HUES6 (cell line): ENCODE measurements around the gene PDE4D.

Experiments used
- H3K27ac ChIP-seq: 2 replicates; pipeline ENCODE4 v1.7.0; 2013; ENCODE audit warnings: low read depth, mild to moderate bottlenecking, low read length, inconsistent platforms
- H3K27me3 ChIP-seq: 2 replicates; pipeline ENCODE4 v1.6.1; 2013; ENCODE audit warnings: low read length; ENCODE audit not compliant: control insufficient read depth, insufficient read depth
- H3K36me3 ChIP-seq: 2 replicates; pipeline ENCODE4 v1.6.1; 2013; ENCODE audit warnings: low read length; ENCODE audit not compliant: control insufficient read depth, insufficient read depth
- H3K4me1 ChIP-seq: 2 replicates; pipeline ENCODE4 v1.6.1; 2013; ENCODE audit warnings: low read length; ENCODE audit not compliant: control insufficient read depth, insufficient read depth
- H3K4me3 ChIP-seq: 2 replicates; pipeline ENCODE4 v1.5.1; 2013; ENCODE audit warnings: low read depth, low read length
- H3K9ac ChIP-seq: one replicate; pipeline ENCODE4 v1.6.1; 2013; ENCODE audit warnings: mild to moderate bottlenecking, low read length
- H3K9me3 ChIP-seq: 2 replicates; pipeline ENCODE4 v1.6.1; 2013; ENCODE audit warnings: low read depth, low read length; ENCODE audit not compliant: control insufficient read depth, insufficient read depth

The PDE4D gene

GRCh38 chr5:59840200-59840601 lies 53.3 kb downstream of the PDE4D start:
- peaks cover 6% of the 10 kb centered on the region; the same call in 1 of the 2 replicates for H3K4me1 ChIP-seq
- H3K36me3 ChIP-seq: no peaks in the 10 kb centered on the region
- H3K4me3 ChIP-seq: no peak overlapping the region
- H3K27me3 ChIP-seq: no peaks in the 10 kb centered on the region
- no peak overlapping the region for H3K9ac ChIP-seq
- H3K9me3 ChIP-seq: no peaks in the 10 kb centered on the region
- no peak overlapping the region for H3K27ac ChIP-seq

GRCh38 chr5:59838989-59839388 lies 54.5 kb downstream of the PDE4D start:
- no peaks in the 10 kb centered on the region for H3K9me3 ChIP-seq
- no peaks in the 10 kb centered on the region for H3K27me3 ChIP-seq
- H3K4me3 ChIP-seq: no peak overlapping the region
- H3K9ac ChIP-seq: no peak overlapping the region
- H3K4me1 ChIP-seq: peaks cover 6% of the 10 kb centered on the region; the same call in 1 of the 2 replicates
- no peaks in the 10 kb centered on the region for H3K36me3 ChIP-seq
- H3K27ac ChIP-seq: no peak overlapping the region

- no peaks in the 10 kb centered on the region for H3K9me3 ChIP-seq
- H3K36me3 ChIP-seq: no peaks in the 10 kb centered on the region
- H3K4me1 ChIP-seq: peaks cover 6% of the 10 kb centered on the region; the same call in 1 of the 2 replicates
- no peak overlapping the region for H3K4me3 ChIP-seq
- H3K27ac ChIP-seq: no peak overlapping the region
- H3K27me3 ChIP-seq: no peaks in the 10 kb centered on the region
- no peak overlapping the region for H3K9ac ChIP-seq
These were observed 55.5 kb downstream of the PDE4D start for GRCh38 chr5:59838067-59838466.

- Histone ChIP-seq H3K27me3 (no peaks in the 10 kb centered on the region), H3K9ac (no peak overlapping the region), H3K27ac (no peak overlapping the region), H3K4me1 (peaks cover 6% of the 10 kb centered on the region; the same call in 1 of the 2 replicates), H3K36me3 (no peaks in the 10 kb centered on the region), H3K9me3 (no peaks in the 10 kb centered on the region), H3K4me3 (no peak overlapping the region)
These were observed 56.5 kb downstream of the PDE4D start for GRCh38 chr5:59837071-59837470.

GRCh38 chr5:59835800-59836199 lies 57.7 kb downstream of the PDE4D start:
- H3K9me3 ChIP-seq: no peaks in the 10 kb centered on the region
- H3K27ac ChIP-seq: no peak overlapping the region
- no peak overlapping the region for H3K9ac ChIP-seq
- no peaks in the 10 kb centered on the region for H3K36me3 ChIP-seq
- peaks cover 9% of the 10 kb centered on the region; the same call in 1 of the 2 replicates for H3K4me1 ChIP-seq
- no peaks in the 10 kb centered on the region for H3K27me3 ChIP-seq
- H3K4me3 ChIP-seq: no peak overlapping the region

GRCh38 chr5:59833448-59833847 lies 60.1 kb downstream of the PDE4D start:
- Histone ChIP-seq H3K4me3 (no peak overlapping the region), H3K27ac (no peak overlapping the region), H3K27me3 (no peaks in the 10 kb centered on the region), H3K9me3 (no peaks in the 10 kb centered on the region), H3K4me1 (0 out of 2 replicates have a peak, but pooled peaks cover 7% of the 10 kb centered on the region), H3K9ac (no peak overlapping the region), H3K36me3 (no peaks in the 10 kb centered on the region)

GRCh38 chr5:59832577-59833301 lies 60.8 kb downstream of the PDE4D start:
- H3K36me3 ChIP-seq: no peaks in the 10 kb centered on the region
- 0 out of 2 replicates have a peak, but pooled peaks cover 7% of the 10 kb centered on the region for H3K4me1 ChIP-seq
- H3K9ac ChIP-seq: no peak overlapping the region
- H3K9me3 ChIP-seq: no peaks in the 10 kb centered on the region
- no peak overlapping the region for H3K4me3 ChIP-seq
- no peaks in the 10 kb centered on the region for H3K27me3 ChIP-seq
- H3K27ac ChIP-seq: no peak overlapping the region

- Histone ChIP-seq H3K27ac (no peak overlapping the region), H3K36me3 (no peaks in the 10 kb centered on the region), H3K27me3 (no peaks in the 10 kb centered on the region), H3K9ac (no peak overlapping the region), H3K4me1 (0 out of 2 replicates have a peak, but pooled peaks cover 7% of the 10 kb centered on the region), H3K9me3 (no peaks in the 10 kb centered on the region), H3K4me3 (no peak overlapping the region)
These were observed 62.1 kb downstream of the PDE4D start for GRCh38 chr5:59831326-59832010.

- 0 out of 2 replicates have a peak, but pooled peaks cover 7% of the 10 kb centered on the region for H3K4me1 ChIP-seq
- H3K9me3 ChIP-seq: no peaks in the 10 kb centered on the region
- H3K27ac ChIP-seq: no peak overlapping the region
- H3K27me3 ChIP-seq: no peaks in the 10 kb centered on the region
- H3K9ac ChIP-seq: no peak overlapping the region
- H3K36me3 ChIP-seq: no peaks in the 10 kb centered on the region
- H3K4me3 ChIP-seq: no peak overlapping the region
These were observed 62.9 kb downstream of the PDE4D start for GRCh38 chr5:59830536-59831200.

GRCh38 chr5:59829922-59830321 lies 63.6 kb downstream of the PDE4D start:
- H3K9me3 ChIP-seq: no peaks in the 10 kb centered on the region
- 0 out of 2 replicates have a peak, but pooled peaks cover 7% of the 10 kb centered on the region for H3K4me1 ChIP-seq
- H3K36me3 ChIP-seq: no peaks in the 10 kb centered on the region
- no peak overlapping the region for H3K27ac ChIP-seq
- H3K9ac ChIP-seq: no peak overlapping the region
- H3K27me3 ChIP-seq: no peaks in the 10 kb centered on the region
- no peak overlapping the region for H3K4me3 ChIP-seq

GRCh38 chr5:59829386-59829785 lies 64.1 kb downstream of the PDE4D start:
- Histone ChIP-seq H3K27me3 (no peaks in the 10 kb centered on the region), H3K27ac (no peak overlapping the region), H3K36me3 (no peaks in the 10 kb centered on the region)

More at GRCh38 chr5:59829386-59829785, 64.1 kb downstream of the PDE4D start:
- Histone ChIP-seq H3K4me1 (0 out of 2 replicates have a peak, but pooled peaks cover 7% of the 10 kb centered on the region), H3K9me3 (no peaks in the 10 kb centered on the region), H3K9ac (no peak overlapping the region), H3K4me3 (no peak overlapping the region)
